Tibial nerve (tissue), 4 donors: ENCODE measurements around the gene RAB5B. TPM values are rescaled to one million over a fixed set of nuclear protein-coding genes. Genes with fewer than 3 reads are reported as not detected.
"Not testable (repeated sequence)": the region's sequence is repeated elsewhere in the genome, so short reads cannot be mapped to it uniquely, and the experiment has no call there.

Experiments
- DNase-seq, 2 donors: peaks; one replicate each; pipeline ENCODE4 v3.0.0-alpha.2; 2019; ENCODE audit warnings: low spot score in 2 of 2
- H3K27ac ChIP-seq, 4 donors: fragments of 200-600 bp; sonication (generic) in 3 of 4; one replicate each; pipeline ENCODE4 v1.5.1; 2017 to 2019; ENCODE audit warnings: mild to moderate bottlenecking in 1 of 4
- H3K27me3 ChIP-seq, 2 donors: fragments of 200-600 bp; sonication (generic) in 1 of 2; one replicate each; pipeline versions ENCODE4 v1.5.1 to v1.6.0; 2017 to 2019
- H3K36me3 ChIP-seq, 3 donors: fragments of 200-600 bp; sonication (generic); one replicate each; pipeline ENCODE4 v1.5.1; 2018 to 2019
- H3K4me1 ChIP-seq, 4 donors: fragments of 200-600 bp; sonication (generic) in 3 of 4; one replicate each; pipeline ENCODE4 v1.5.1; 2017 to 2019
- H3K4me3 ChIP-seq, 4 donors: fragments of 200-600 bp; sonication (generic) in 3 of 4; one replicate each; pipeline ENCODE4 v1.5.1; 2017 to 2019; ENCODE audit warnings: mild to moderate bottlenecking in 1 of 4, moderate library complexity in 1 of 4
- H3K9me3 ChIP-seq, 4 donors: fragments of 200-600 bp; sonication (generic) in 3 of 4; one replicate each; pipeline ENCODE4 v1.5.1; 2017 to 2019
- CTCF ChIP-seq, 5 experiments: fragments of 200-600 bp in 3 of 5; fragments of 450-650 bp in 2 of 5; sonication (generic) in 3 of 5; IDR thresholded peaks; one replicate each; pipeline ENCODE4 v1.5.1; 2016 to 2019; ENCODE audit warnings: antibody characterized with exemption in 5 of 5, mild to moderate bottlenecking in 3 of 5, moderate library complexity in 2 of 5
- EP300 ChIP-seq, 2 donors: sonication (generic); formaldehyde crosslinking; IDR thresholded peaks; one replicate each; pipeline ENCODE4 v1.6.1; 2017; ENCODE audit warnings: antibody characterized with exemption in 2 of 2, mild to moderate bottlenecking in 1 of 2
- POLR2A ChIP-seq, 2 donors: fragments of 450-650 bp; IDR thresholded peaks; one replicate each; pipeline ENCODE4 v1.6.1; 2017; ENCODE audit warnings: antibody characterized with exemption in 2 of 2, mild to moderate bottlenecking in 2 of 2, moderate library complexity in 2 of 2
- WGBS, 2 donors: methylation state at CpG; one replicate each; pipeline ENCODE4 v1.1.5; 2018; 5-methylcytosine and 5-hydroxymethylcytosine counted together
- total RNA-seq, 4 donors: library from RNA; depleted of rRNA; stranded (reverse); fragments of >200 nt; gene quantifications; one replicate each; pipeline ENCODE4 v1.1.0, GENCODE V29; 2016

Gene RAB5B
- total RNA-seq, 4 donors from 2014 or later, result 71.7 to 111 (median 83.0) TPM

- no peaks in the 10 kb centered on the region for H3K27me3 ChIP-seq
- WGBS, 2 donors, result 59 to 64% methylated on average over 2 of the region's 2 CpGs
- H3K9me3 ChIP-seq, result no peaks in the 10 kb centered on the region
- H3K27ac ChIP-seq, result no peak overlapping the region
- DNase-seq, result no peak
- no peak overlapping the region for H3K4me3 ChIP-seq
- peaks cover 0 to 3% (median 0%) of the 10 kb centered on the region in 4 donors for H3K4me1 ChIP-seq
- no peak for TF ChIP-seq POLR2A (IDR thresholded peaks at IDR 0.05)
- TF ChIP-seq CTCF (IDR thresholded peaks at IDR 0.05), result no peak
- no peak for TF ChIP-seq EP300 (IDR thresholded peaks at IDR 0.05)
- peaks cover 0 to 83% (median 1%) of the 10 kb centered on the region in 3 donors for H3K36me3 ChIP-seq
Measured at GRCh38 chr12:55984861-55985260, 11.0 kb downstream of the RAB5B start.

GRCh38 chr12:55985341-55985740 lies 11.5 kb downstream of the RAB5B start:
- peaks cover 0 to 3% (median 0%) of the 10 kb centered on the region in 4 donors for H3K4me1 ChIP-seq
- DNase-seq, result no peak
- H3K27ac ChIP-seq, result no peak overlapping the region
- WGBS, 2 donors, result 79 to 83% methylated on average over 4 of the region's 4 CpGs
- no peak for TF ChIP-seq EP300 (IDR thresholded peaks at IDR 0.05)
- TF ChIP-seq POLR2A (IDR thresholded peaks at IDR 0.05), result no peak
- no peak for TF ChIP-seq CTCF (IDR thresholded peaks at IDR 0.05)
- H3K9me3 ChIP-seq, result no peaks in the 10 kb centered on the region
- H3K27me3 ChIP-seq, result no peaks in the 10 kb centered on the region
- peaks cover 0 to 83% (median 3%) of the 10 kb centered on the region in 3 donors for H3K36me3 ChIP-seq
- H3K4me3 ChIP-seq, result no peak overlapping the region

GRCh38 chr12:55985976-55986375 lies 12.1 kb downstream of the RAB5B start:
- 84 to 87% methylated on average over 7 of the region's 7 CpGs for WGBS, 2 donors
- H3K36me3 ChIP-seq, result peaks cover 3 to 83% (median 6%) of the 10 kb centered on the region in 3 donors
- not testable (repeated sequence) for H3K9me3 ChIP-seq, H3K27me3 ChIP-seq, DNase-seq, H3K27ac ChIP-seq, H3K4me1 ChIP-seq, H3K4me3 ChIP-seq

- WGBS, 2 donors, result 72 to 84% methylated on average over 3 of the region's 3 CpGs
Measured at GRCh38 chr12:55991110-55991509, 17.2 kb downstream of the RAB5B start.

GRCh38 chr12:55993230-55993853 lies 19.5 kb downstream of the RAB5B start:
- H3K27ac ChIP-seq, result no peak overlapping the region
- peaks cover 0 to 18% (median 9%) of the 10 kb centered on the region in 4 donors for H3K4me1 ChIP-seq
- H3K36me3 ChIP-seq, result peaks cover 3 to 72% (median 31%) of the 10 kb centered on the region in 3 donors
- no peak for DNase-seq
- H3K4me3 ChIP-seq, result no peak overlapping the region
- 83 to 84% methylated on average over 4 of the region's 4 CpGs for WGBS, 2 donors
- no peaks in the 10 kb centered on the region for H3K27me3 ChIP-seq
- TF ChIP-seq CTCF (IDR thresholded peaks at IDR 0.05), result no peak
- TF ChIP-seq EP300 (IDR thresholded peaks at IDR 0.05), result no peak
- H3K9me3 ChIP-seq, result no peaks in the 10 kb centered on the region

More at GRCh38 chr12:55991110-55991509, 17.2 kb downstream of the RAB5B start:
- TF ChIP-seq EP300 (IDR thresholded peaks at IDR 0.05) (no peak), CTCF (IDR thresholded peaks at IDR 0.05) (no peak), POLR2A (IDR thresholded peaks at IDR 0.05) (no peak)
- H3K36me3 ChIP-seq, result peaks cover 3 to 94% (median 31%) of the 10 kb centered on the region in 3 donors
- no peaks in the 10 kb centered on the region for H3K9me3 ChIP-seq
- DNase-seq, result no peak
- no peaks in the 10 kb centered on the region for H3K27me3 ChIP-seq
- H3K27ac ChIP-seq, result no peak overlapping the region
- peaks cover 0 to 3% (median under 1%) of the 10 kb centered on the region in 4 donors for H3K4me1 ChIP-seq
- no peak overlapping the region for H3K4me3 ChIP-seq
